Measurements from ENCODE around the gene PRELP.

PRELP gene

GRCh38 chr1:203492748-203493130 is 17.1 kb downstream of the PRELP start:
- H3K9ac ChIP-seq (ENCODE audit: low read length), result no peak overlapping the region
- peaks cover 21% of the 10 kb centered on the region for H3K4me1 ChIP-seq (ENCODE audit: control insufficient read depth, insufficient read depth, low read length)
- H3K9me3 ChIP-seq (ENCODE audit: control insufficient read depth, insufficient read depth, low read depth, low read length), result no peaks in the 10 kb centered on the region
- H3K27me3 ChIP-seq (ENCODE audit: control insufficient read depth, insufficient read depth, low read length), result peaks cover 35% of the 10 kb centered on the region; the same call in 1 of the 2 replicates
- H3K4me3 ChIP-seq (ENCODE audit: low read depth, low read length), result no peak overlapping the region
- H3K36me3 ChIP-seq (ENCODE audit: control insufficient read depth, insufficient read depth, low read length), result no peaks in the 10 kb centered on the region
- H3K27ac ChIP-seq (ENCODE audit: low read depth, low read length), result no peak overlapping the region

GRCh38 chr1:203493901-203494300 is 18.3 kb downstream of the PRELP start, which contains the start of gene OPTC:
Gene OPTC (plus strand): TSS chr1:203494153. CDS start chr1:203496006, 1,853 bp downstream.
- Histone ChIP-seq H3K9ac (ENCODE audit: low read length) (no peak within 1 kb of the TSS), H3K4me1 (ENCODE audit: control insufficient read depth, insufficient read depth, low read length) (peaks cover 21% of the 10 kb centered on the region), H3K4me3 (ENCODE audit: low read depth, low read length) (no peak within 1 kb of the TSS), H3K27ac (ENCODE audit: low read depth, low read length) (no peak within 1 kb of the TSS), H3K27me3 (ENCODE audit: control insufficient read depth, insufficient read depth, low read length) (peaks cover 35% of the 10 kb centered on the region; the same call in 1 of the 2 replicates), H3K9me3 (ENCODE audit: control insufficient read depth, insufficient read depth, low read depth, low read length) (no peaks in the 10 kb centered on the region), H3K36me3 (ENCODE audit: control insufficient read depth, insufficient read depth, low read length) (no peaks in the 10 kb centered on the region)

- Histone ChIP-seq H3K27me3 (ENCODE audit: control insufficient read depth, insufficient read depth, low read length) (peaks cover 29% of the 10 kb centered on the region; the same call in 1 of the 2 replicates), H3K9me3 (ENCODE audit: control insufficient read depth, insufficient read depth, low read depth, low read length) (no peaks in the 10 kb centered on the region), H3K27ac (ENCODE audit: low read depth, low read length) (no peak overlapping the region), H3K4me1 (ENCODE audit: control insufficient read depth, insufficient read depth, low read length) (peaks cover 19% of the 10 kb centered on the region), H3K4me3 (ENCODE audit: low read depth, low read length) (no peak overlapping the region), H3K36me3 (ENCODE audit: control insufficient read depth, insufficient read depth, low read length) (no peaks in the 10 kb centered on the region), H3K9ac (ENCODE audit: low read length) (no peak overlapping the region)
These were observed 20.2 kb downstream of the PRELP start for GRCh38 chr1:203495845-203496244.

- Histone ChIP-seq H3K9ac (ENCODE audit: low read length) (no peak overlapping the region), H3K36me3 (ENCODE audit: control insufficient read depth, insufficient read depth, low read length) (no peaks in the 10 kb centered on the region), H3K4me3 (ENCODE audit: low read depth, low read length) (no peak overlapping the region), H3K27ac (ENCODE audit: low read depth, low read length) (no peak overlapping the region), H3K27me3 (ENCODE audit: control insufficient read depth, insufficient read depth, low read length) (peaks cover 18% of the 10 kb centered on the region; the same call in 1 of the 2 replicates), H3K9me3 (ENCODE audit: control insufficient read depth, insufficient read depth, low read depth, low read length) (no peaks in the 10 kb centered on the region), H3K4me1 (ENCODE audit: control insufficient read depth, insufficient read depth, low read length) (peaks cover 6% of the 10 kb centered on the region; the same call in 1 of the 2 replicates)
These were observed 21.7 kb downstream of the PRELP start for GRCh38 chr1:203497269-203497777.

GRCh38 chr1:203499643-203500278 is 24.2 kb downstream of the PRELP start:
- Histone ChIP-seq H3K27me3 (ENCODE audit: control insufficient read depth, insufficient read depth, low read length) (peaks cover 6% of the 10 kb centered on the region; the same call in 1 of the 2 replicates), H3K9ac (ENCODE audit: low read length) (no peak overlapping the region), H3K36me3 (ENCODE audit: control insufficient read depth, insufficient read depth, low read length) (no peaks in the 10 kb centered on the region), H3K27ac (ENCODE audit: low read depth, low read length) (no peak overlapping the region), H3K4me3 (ENCODE audit: low read depth, low read length) (no peak overlapping the region), H3K9me3 (ENCODE audit: control insufficient read depth, insufficient read depth, low read depth, low read length) (no peaks in the 10 kb centered on the region), H3K4me1 (ENCODE audit: control insufficient read depth, insufficient read depth, low read length) (peaks cover 4% of the 10 kb centered on the region)

- H3K9me3 ChIP-seq (ENCODE audit: control insufficient read depth, insufficient read depth, low read depth, low read length), result no peaks in the 10 kb centered on the region
- no peak overlapping the region for H3K27ac ChIP-seq (ENCODE audit: low read depth, low read length)
- no peaks in the 10 kb centered on the region for H3K36me3 ChIP-seq (ENCODE audit: control insufficient read depth, insufficient read depth, low read length)
- no peak overlapping the region for H3K4me3 ChIP-seq (ENCODE audit: low read depth, low read length)
- H3K4me1 ChIP-seq (ENCODE audit: control insufficient read depth, insufficient read depth, low read length), result peaks cover 6% of the 10 kb centered on the region
- H3K27me3 ChIP-seq (ENCODE audit: control insufficient read depth, insufficient read depth, low read length), result peaks cover 6% of the 10 kb centered on the region; the same call in 1 of the 2 replicates
- H3K9ac ChIP-seq (ENCODE audit: low read length), result no peak overlapping the region
These were observed 24.7 kb downstream of the PRELP start for GRCh38 chr1:203500279-203500678.

- no peak overlapping the region for H3K27ac ChIP-seq (ENCODE audit: low read depth, low read length)
- H3K4me3 ChIP-seq (ENCODE audit: low read depth, low read length), result no peak overlapping the region
- peaks cover 3% of the 10 kb centered on the region; the same call in 1 of the 2 replicates for H3K27me3 ChIP-seq (ENCODE audit: control insufficient read depth, insufficient read depth, low read length)
- no peak overlapping the region for H3K9ac ChIP-seq (ENCODE audit: low read length)
- peaks cover 26% of the 10 kb centered on the region for H3K4me1 ChIP-seq (ENCODE audit: control insufficient read depth, insufficient read depth, low read length)
- no peaks in the 10 kb centered on the region for H3K36me3 ChIP-seq (ENCODE audit: control insufficient read depth, insufficient read depth, low read length)
- H3K9me3 ChIP-seq (ENCODE audit: control insufficient read depth, insufficient read depth, low read depth, low read length), result no peaks in the 10 kb centered on the region
These were observed 28.2 kb downstream of the PRELP start for GRCh38 chr1:203503836-203504235.

GRCh38 chr1:203504400-203505250 is 29.0 kb downstream of the PRELP start:
- no peak overlapping the region for H3K9ac ChIP-seq (ENCODE audit: low read length)
- peaks cover 3% of the 10 kb centered on the region; the same call in 1 of the 2 replicates for H3K27me3 ChIP-seq (ENCODE audit: control insufficient read depth, insufficient read depth, low read length)
- H3K4me1 ChIP-seq (ENCODE audit: control insufficient read depth, insufficient read depth, low read length), result peaks cover 32% of the 10 kb centered on the region
- H3K36me3 ChIP-seq (ENCODE audit: control insufficient read depth, insufficient read depth, low read length), result no peaks in the 10 kb centered on the region
- no peaks in the 10 kb centered on the region for H3K9me3 ChIP-seq (ENCODE audit: control insufficient read depth, insufficient read depth, low read depth, low read length)
- no peak overlapping the region for H3K4me3 ChIP-seq (ENCODE audit: low read depth, low read length)
- H3K27ac ChIP-seq (ENCODE audit: low read depth, low read length), result no peak overlapping the region

- Histone ChIP-seq H3K4me3 (ENCODE audit: low read depth, low read length) (no peak overlapping the region), H3K36me3 (ENCODE audit: control insufficient read depth, insufficient read depth, low read length) (no peaks in the 10 kb centered on the region), H3K9me3 (ENCODE audit: control insufficient read depth, insufficient read depth, low read depth, low read length) (no peaks in the 10 kb centered on the region), H3K9ac (ENCODE audit: low read length) (no peak overlapping the region), H3K4me1 (ENCODE audit: control insufficient read depth, insufficient read depth, low read length) (peaks cover 32% of the 10 kb centered on the region), H3K27ac (ENCODE audit: low read depth, low read length) (no peak overlapping the region), H3K27me3 (ENCODE audit: control insufficient read depth, insufficient read depth, low read length) (peaks cover 3% of the 10 kb centered on the region; the same call in 1 of the 2 replicates)
These were observed 30.1 kb downstream of the PRELP start for GRCh38 chr1:203505526-203506204.

- Histone ChIP-seq H3K36me3 (ENCODE audit: control insufficient read depth, insufficient read depth, low read length) (no peaks in the 10 kb centered on the region), H3K4me3 (ENCODE audit: low read depth, low read length) (no peak overlapping the region), H3K9me3 (ENCODE audit: control insufficient read depth, insufficient read depth, low read depth, low read length) (no peaks in the 10 kb centered on the region), H3K27ac (ENCODE audit: low read depth, low read length) (no peak overlapping the region), H3K27me3 (ENCODE audit: control insufficient read depth, insufficient read depth, low read length) (peaks cover 3% of the 10 kb centered on the region; the same call in 1 of the 2 replicates), H3K9ac (ENCODE audit: low read length) (peak overlapping the region; percentile 32), H3K4me1 (ENCODE audit: control insufficient read depth, insufficient read depth, low read length) (peaks cover 36% of the 10 kb centered on the region)
These were observed 31.4 kb downstream of the PRELP start for GRCh38 chr1:203506858-203507626.
